Liver (tissue), 9 donors: ENCODE measurements around the gene TRPC4AP. TPM values are rescaled to one million over a fixed set of nuclear protein-coding genes. Genes with fewer than 3 reads are reported as not detected.

ENCODE experiments used
- DNase-seq: peaks from one replicate; pipeline ENCODE4 v3.0.0-alpha.2; 2017; ENCODE audit warnings: low spot score
- H3K27ac ChIP-seq, 2 donors: one replicate each; pipeline ENCODE4 v1.7.0; 2013; ENCODE audit warnings: inconsistent platforms in 2 of 2, low read length in 2 of 2, control low read depth in 1 of 2, low read depth in 1 of 2, mild to moderate bottlenecking in 1 of 2
- H3K27me3 ChIP-seq, 4 donors: one replicate each; pipeline versions ENCODE4 v1.6.1 to v1.7.0; 2013; ENCODE audit warnings: low read length in 3 of 4, inconsistent platforms in 1 of 4, mild to moderate bottlenecking in 1 of 4, moderate library complexity in 1 of 4; ENCODE audit not compliant: control insufficient read depth in 4 of 4, insufficient read depth in 4 of 4
- H3K36me3 ChIP-seq, 4 donors: one replicate each; pipeline versions ENCODE4 v1.6.1 to v1.7.0; 2013; ENCODE audit warnings: low read length in 3 of 4, mild to moderate bottlenecking in 3 of 4, low read depth in 1 of 4, moderate library complexity in 1 of 4; ENCODE audit not compliant: control insufficient read depth in 4 of 4, insufficient read depth in 3 of 4
- H3K4me1 ChIP-seq, 4 donors: one replicate each; pipeline versions ENCODE4 v1.6.1 to v1.7.0; 2013; ENCODE audit warnings: low read length in 3 of 4, mild to moderate bottlenecking in 3 of 4, moderate library complexity in 1 of 4; ENCODE audit not compliant: control insufficient read depth in 4 of 4, insufficient read depth in 4 of 4
- H3K4me3 ChIP-seq, 3 donors: one replicate each; pipeline versions ENCODE4 v1.6.1 to v1.7.0; 2013; ENCODE audit warnings: low read length in 3 of 3, control low read depth in 1 of 3, low read depth in 1 of 3, mild to moderate bottlenecking in 1 of 3
- H3K9ac ChIP-seq, 2 donors: one replicate each; pipeline ENCODE4 v1.7.0; 2013; ENCODE audit warnings: low read length in 2 of 2, mild to moderate bottlenecking in 2 of 2, moderate library complexity in 2 of 2, control low read depth in 1 of 2, low read depth in 1 of 2
- H3K9me3 ChIP-seq, 4 donors: one replicate each; pipeline versions ENCODE4 v1.6.1 to v1.7.0; 2013; ENCODE audit warnings: low read length in 3 of 4; ENCODE audit not compliant: control insufficient read depth in 4 of 4
- ATF3 ChIP-seq: IDR thresholded peaks from 2 replicates; pipeline ENCODE4 v1.6.1; 2016; ENCODE audit warnings: antibody characterized with exemption
- CTCF ChIP-seq: fragments of 150-350 bp; IDR thresholded peaks from 2 replicates; pipeline ENCODE4 v1.5.1; 2017; ENCODE audit warnings: improper control_type of control experiment, low read depth, low read length; ENCODE audit not compliant: missing input control
- EGR1 ChIP-seq, 2 donors: IDR thresholded peaks; 2 replicates each; pipeline ENCODE4 v1.6.1; 2016 to 2018; ENCODE audit warnings: antibody characterized with exemption in 2 of 2, low read depth in 2 of 2
- FOXA1 ChIP-seq: IDR thresholded peaks from 2 replicates; pipeline ENCODE4 v1.6.1; 2016; ENCODE audit warnings: antibody characterized with exemption
- FOXA2 ChIP-seq: IDR thresholded peaks from 2 replicates; pipeline ENCODE4 v1.6.1; 2016; ENCODE audit warnings: antibody characterized with exemption
- GABPA ChIP-seq, 2 donors: IDR thresholded peaks in 1 of 2; conservative IDR thresholded peaks in 1 of 2; 2 replicates each; pipeline ENCODE4 v1.6.1; 2016; ENCODE audit warnings: antibody characterized with exemption in 2 of 2, mild to moderate bottlenecking in 1 of 2, moderate library complexity in 1 of 2
- HNF4A ChIP-seq, 2 donors: conservative IDR thresholded peaks; 2 replicates each; pipeline ENCODE4 v1.6.1; 2016; ENCODE audit warnings: antibody characterized with exemption in 2 of 2, mild to moderate bottlenecking in 2 of 2
- HNF4G ChIP-seq: IDR thresholded peaks from 2 replicates; pipeline ENCODE4 v1.6.1; 2016; ENCODE audit warnings: antibody characterized with exemption
- JUND ChIP-seq, 2 donors: IDR thresholded peaks; 2 replicates each; pipeline ENCODE4 v1.6.1; 2016; ENCODE audit warnings: antibody characterized with exemption in 2 of 2
- MAX ChIP-seq: IDR thresholded peaks from 2 replicates; pipeline ENCODE4 v1.6.1; 2016; ENCODE audit warnings: antibody characterized with exemption
- NR2F2 ChIP-seq: IDR thresholded peaks from 2 replicates; pipeline ENCODE4 v1.6.1; 2016; ENCODE audit warnings: antibody characterized with exemption
- RAD21 ChIP-seq, 2 donors: IDR thresholded peaks; 2 replicates each; pipeline ENCODE4 v1.6.1; 2016; ENCODE audit warnings: antibody characterized with exemption in 2 of 2, mild to moderate bottlenecking in 2 of 2
- REST ChIP-seq: IDR thresholded peaks from 2 replicates; pipeline ENCODE4 v1.6.1; 2016; ENCODE audit warnings: antibody characterized with exemption, mild to moderate bottlenecking
- RXRA ChIP-seq, 2 donors: IDR thresholded peaks; 2 replicates each; pipeline ENCODE4 v1.6.1; 2017 to 2018; ENCODE audit warnings: antibody characterized with exemption in 2 of 2, mild to moderate bottlenecking in 1 of 2
- SP1 ChIP-seq: IDR thresholded peaks from 2 replicates; pipeline ENCODE4 v1.6.1; 2018; ENCODE audit warnings: antibody characterized with exemption, mild to moderate bottlenecking
- TAF1 ChIP-seq: conservative IDR thresholded peaks from 2 replicates; pipeline ENCODE4 v1.6.1; 2016; ENCODE audit warnings: antibody characterized with exemption, mild to moderate bottlenecking
- YY1 ChIP-seq: IDR thresholded peaks from 2 replicates; pipeline ENCODE4 v1.6.1; 2016; ENCODE audit warnings: antibody characterized with exemption, mild to moderate bottlenecking
- ZBTB33 ChIP-seq: IDR thresholded peaks from 2 replicates; pipeline ENCODE4 v1.6.1; 2016; ENCODE audit warnings: antibody characterized with exemption
- WGBS: extraction: QIAGEN DNeasy Blood & Tissue Kit; methylation state at CpG from one replicate; pipeline ENCODE4 v1.1.7; 2013; 5-methylcytosine and 5-hydroxymethylcytosine counted together
- polyA plus RNA-seq, 2 donors: library from polyadenylated mRNA; stranded (reverse) in 1 of 2; unstranded in 1 of 2; fragments of 200-250 nt in 1 of 2; fragments of >200 nt in 1 of 2; fragmentation: Nextera tagmentation in 1 of 2; extraction: Ambion mirVana in 1 of 2; gene quantifications; one replicate each; pipeline versions ENCODE4 v1.2.1 to v1.2.3, GENCODE V29; 2013 to 2015
- total RNA-seq, 2 donors: library from RNA; depleted of rRNA; stranded (reverse); fragments of >200 nt; gene quantifications; one replicate each; pipeline ENCODE4 v1.2.3, GENCODE V29; 2014
- donor health status: healthy.
- donor health status: healthy.
- donor health status: healthy.
- donor health status: healthy.
- donor health status: healthy.

Gene TRPC4AP
- total and polyA plus RNA-seq, 4 donors, result 26.3 to 57.2 (median 33.8) TPM

- H3K4me1 ChIP-seq, result no peaks in the 10 kb centered on the region
- H3K4me3 ChIP-seq, result no peak overlapping the region
- peaks cover 10 to 32% (median 16%) of the 10 kb centered on the region in 4 donors for H3K36me3 ChIP-seq
- H3K27ac ChIP-seq, result no peak overlapping the region
- no peaks in the 10 kb centered on the region for H3K9me3 ChIP-seq
- 89% methylated on average over 4 of the region's 4 CpGs for WGBS
- TF ChIP-seq ZBTB33 (no peak), HNF4G (no peak), ATF3 (no peak), GABPA (IDR thresholded peaks at IDR 0.05 in 1 of 2, conservative IDR thresholded peaks at IDR 0.05 in 1 of 2) (no peak), NR2F2 (no peak), EGR1 (IDR thresholded peaks at IDR 0.05; ENCODE audit: low read depth in 2 of 2) (no peak), MAX (no peak), SP1 (no peak), RAD21 (IDR thresholded peaks at IDR 0.05) (no peak), CTCF (no peak), FOXA2 (no peak), TAF1 (no peak), REST (no peak), JUND (IDR thresholded peaks at IDR 0.05) (no peak), RXRA (IDR thresholded peaks at IDR 0.05) (no peak), FOXA1 (no peak), YY1 (no peak), HNF4A (conservative IDR thresholded peaks at IDR 0.05) (no peak)
- no peak overlapping the region for H3K9ac ChIP-seq
- no peak for DNase-seq
- no peaks in the 10 kb centered on the region for H3K27me3 ChIP-seq
Measured at GRCh38 chr20:35111141-35111888, 18.7 kb upstream of the TRPC4AP start.
